GM18909 (cell line): Measurements from ENCODE around the gene ARL5A.

Source experiments
- ATAC-seq: cut with Tn5 transposase; IDR thresholded peaks from one replicate; pipeline ENCODE4 v1.9.1; 2021; ENCODE audit warnings: mild to moderate bottlenecking; ENCODE audit not compliant: unreplicated experiment, poor library complexity

Gene ARL5A

GRCh38 chr2:151771599-151772358, 56.4 kb downstream of the ARL5A start:
- ATAC-seq, result peak; percentile 96

- ATAC-seq, result peak; percentile 34
Measured at GRCh38 chr2:151770995-151771394, 57.2 kb downstream of the ARL5A start.

- no peak for ATAC-seq
Measured at GRCh38 chr2:151769606-151770005, 58.6 kb downstream of the ARL5A start.

GRCh38 chr2:151767536-151767935, 60.7 kb downstream of the ARL5A start:
- no peak for ATAC-seq

GRCh38 chr2:151766437-151767153, 61.6 kb downstream of the ARL5A start:
- ATAC-seq, result peak; percentile 54

- ATAC-seq, result peak; percentile 51
Measured at GRCh38 chr2:151765760-151766410, 62.3 kb downstream of the ARL5A start.

GRCh38 chr2:151762694-151763093, 65.5 kb downstream of the ARL5A start:
- no peak for ATAC-seq

- ATAC-seq, result no peak
Measured at GRCh38 chr2:151761687-151762086, 66.5 kb downstream of the ARL5A start.

GRCh38 chr2:151761193-151761592, 67.0 kb downstream of the ARL5A start:
- ATAC-seq, result no peak

- ATAC-seq, result no peak
Measured at GRCh38 chr2:151760139-151760650, 68.0 kb downstream of the ARL5A start.

GRCh38 chr2:151758744-151759143, 69.5 kb downstream of the ARL5A start:
- ATAC-seq, result no peak

- no peak for ATAC-seq
Measured at GRCh38 chr2:151757861-151758260, 70.4 kb downstream of the ARL5A start.

GRCh38 chr2:151756820-151757219, 71.4 kb downstream of the ARL5A start:
- ATAC-seq, result no peak

GRCh38 chr2:151754253-151754897, 73.8 kb downstream of the ARL5A start:
- no peak for ATAC-seq

- ATAC-seq, result no peak
Measured at GRCh38 chr2:151753540-151753939, 74.7 kb downstream of the ARL5A start.
